Upper lobe of right lung (tissue), 1 donor: Measurements from ENCODE around the gene ACYP2. TPM values are rescaled to one million over a fixed set of nuclear protein-coding genes. Genes with fewer than 3 reads are reported as not detected.

Source experiments
- ATAC-seq: fragments of 200-7000 bp; cut with Tn5 transposase; one replicate; pipeline ENCODE4 v1.9.1; 2020; ENCODE audit warnings: mild to moderate bottlenecking, moderate library complexity
- DNase-seq: peaks from one replicate; pipeline ENCODE4 v3.0.0-alpha.2; 2020
- H3K27ac ChIP-seq: fragments of 200-600 bp; one replicate; pipeline ENCODE4 v1.8.0; 2022
- H3K27me3 ChIP-seq: fragments of 200-600 bp; one replicate; pipeline ENCODE4 v1.8.0; 2022; ENCODE audit warnings: mild to moderate bottlenecking
- H3K36me3 ChIP-seq: fragments of 200-600 bp; one replicate; pipeline ENCODE4 v1.8.0; 2022
- H3K4me1 ChIP-seq: fragments of 200-600 bp; one replicate; pipeline ENCODE4 v1.8.0; 2022
- H3K4me3 ChIP-seq: fragments of 200-600 bp; one replicate; pipeline ENCODE4 v1.8.0; 2022; ENCODE audit warnings: mild to moderate bottlenecking
- H3K9me3 ChIP-seq: fragments of 200-600 bp; one replicate; pipeline ENCODE4 v1.8.0; 2022
- CTCF ChIP-seq: fragments of 200-600 bp; IDR thresholded peaks from one replicate; pipeline ENCODE4 v1.8.0; 2022; ENCODE audit warnings: antibody characterized with exemption
- intact Hi-C: fragments of 100-400 bp; cut with DNase I; formaldehyde crosslinking; loops from one replicate; pipeline ENCODE4 v1.11.0; 2022
- total RNA-seq: library from RNA; stranded (reverse); fragmentation: NEBNext Ultra II Directional; extraction: Animal tissue kit (Norgen Biotek cat#: 25700); gene quantifications from one replicate; pipeline ENCODE4 v1.2.1, GENCODE V29; 2021
- donor health status: DM: no; HTN: yes; CAD: no; lungs with severe emphysema.

Gene ACYP2
- total RNA-seq, 1 donor from 2014 or later: 14.0 TPM

GRCh38 chr2:54336136-54336976, 220.9 kb downstream of the ACYP2 start:
- intact Hi-C loops: no loop called here
- no peaks in the 10 kb centered on the region for H3K27me3 ChIP-seq
- no peak for TF ChIP-seq CTCF
- H3K4me1 ChIP-seq: peaks cover 7% of the 10 kb centered on the region
- H3K27ac ChIP-seq: no peak overlapping the region
- DNase-seq (no peak), ATAC-seq (no peak)
- no peaks in the 10 kb centered on the region for H3K9me3 ChIP-seq
- no peaks in the 10 kb centered on the region for H3K36me3 ChIP-seq
- H3K4me3 ChIP-seq: no peak overlapping the region

GRCh38 chr2:54336977-54337255, 221.5 kb downstream of the ACYP2 start:
- H3K36me3 ChIP-seq: no peaks in the 10 kb centered on the region
- H3K4me3 ChIP-seq: no peak overlapping the region
- intact Hi-C loops: no loop called here
- peaks cover 7% of the 10 kb centered on the region for H3K4me1 ChIP-seq
- H3K27ac ChIP-seq: no peak overlapping the region
- no peaks in the 10 kb centered on the region for H3K27me3 ChIP-seq
- H3K9me3 ChIP-seq: no peaks in the 10 kb centered on the region
- DNase-seq (no peak), ATAC-seq (no peak)
- TF ChIP-seq CTCF: no peak

- no peak for TF ChIP-seq CTCF
Measured at GRCh38 chr2:54341656-54342055, 226.2 kb downstream of the ACYP2 start.

GRCh38 chr2:54342603-54343002, 227.2 kb downstream of the ACYP2 start:
- TF ChIP-seq CTCF: no peak
- ATAC-seq (no peak), DNase-seq (no peak)
- H3K4me1 ChIP-seq: no peaks in the 10 kb centered on the region
- H3K36me3 ChIP-seq: no peaks in the 10 kb centered on the region
- intact Hi-C loops: no loop called here
- H3K27me3 ChIP-seq: no peaks in the 10 kb centered on the region
- H3K9me3 ChIP-seq: no peaks in the 10 kb centered on the region
- no peak overlapping the region for H3K4me3 ChIP-seq
- no peak overlapping the region for H3K27ac ChIP-seq

More at GRCh38 chr2:54341656-54342055, 226.2 kb downstream of the ACYP2 start:
- Histone ChIP-seq H3K27me3 (no peaks in the 10 kb centered on the region), H3K4me3 (no peak overlapping the region), H3K9me3 (no peaks in the 10 kb centered on the region), H3K36me3 (no peaks in the 10 kb centered on the region), H3K4me1 (peaks cover 2% of the 10 kb centered on the region), H3K27ac (no peak overlapping the region)
- ATAC-seq: no peak
- no peak for DNase-seq
- intact Hi-C loops: no loop called here

- H3K27me3 ChIP-seq: no peaks in the 10 kb centered on the region
- no peak overlapping the region for H3K4me3 ChIP-seq
- H3K9me3 ChIP-seq: no peaks in the 10 kb centered on the region
- DNase-seq (no peak), ATAC-seq (no peak)
- no peaks in the 10 kb centered on the region for H3K4me1 ChIP-seq
- H3K36me3 ChIP-seq: no peaks in the 10 kb centered on the region
- intact Hi-C loops: no loop called here
- no peak overlapping the region for H3K27ac ChIP-seq
- TF ChIP-seq CTCF: no peak
Measured at GRCh38 chr2:54347622-54348021, 232.2 kb downstream of the ACYP2 start.

- no peak for TF ChIP-seq CTCF
Measured at GRCh38 chr2:54348646-54349045, 233.2 kb downstream of the ACYP2 start.

More at GRCh38 chr2:54348646-54349045, 233.2 kb downstream of the ACYP2 start:
- Histone ChIP-seq H3K27me3 (no peaks in the 10 kb centered on the region), H3K4me1 (no peaks in the 10 kb centered on the region), H3K27ac (no peak overlapping the region), H3K4me3 (no peak overlapping the region), H3K9me3 (no peaks in the 10 kb centered on the region), H3K36me3 (no peaks in the 10 kb centered on the region)
- ATAC-seq: peak; percentile 62
- DNase-seq: no peak
- intact Hi-C loops: no loop called here
